Measurements from ENCODE around the gene TP63.
A peak's percentile ranks its signal among the peaks of the same experiment; 100 is the strongest.

Gene TP63

GRCh38 chr3:189629803-189630455 is 1.3 kb upstream of the TP63 start:
- no peak for TF ChIP-seq CTCF (IDR thresholded peaks at IDR 0.05; ENCODE audit: low read depth, low read length, missing control alignments)
- no peak for DNase-seq
- H3K27ac ChIP-seq, result no peak overlapping the region
- no peak overlapping the region for H3K4me3 ChIP-seq (ENCODE audit: low read depth, low read length)
- H3K36me3 ChIP-seq (replicated peaks), result no peaks in the 10 kb centered on the region
- in situ Hi-C loops (cut with HindIII; ENCODE audit: low pct_ligation_motif_present, low sequenced_read_pairs), result no loop called here
- H3K27me3 ChIP-seq (replicated peaks), result no peaks in the 10 kb centered on the region

- TF ChIP-seq CTCF (IDR thresholded peaks at IDR 0.05; ENCODE audit: low read depth, low read length, missing control alignments), result no peak
- no peak overlapping the region for H3K27ac ChIP-seq
- H3K27me3 ChIP-seq (replicated peaks), result no peaks in the 10 kb centered on the region
- DNase-seq, result peak; percentile 14
- no peaks in the 10 kb centered on the region for H3K36me3 ChIP-seq (replicated peaks)
- H3K4me3 ChIP-seq (ENCODE audit: low read depth, low read length), result peak overlapping the region; percentile 42
- in situ Hi-C loops (cut with HindIII; ENCODE audit: low pct_ligation_motif_present, low sequenced_read_pairs), result no loop called here
Measured at GRCh38 chr3:189630767-189631372, 319 bp upstream of the TP63 start.

- Histone ChIP-seq H3K27me3 (replicated peaks) (no peaks in the 10 kb centered on the region), H3K4me3 (ENCODE audit: low read depth, low read length) (no peak overlapping the region), H3K27ac (no peak overlapping the region), H3K36me3 (replicated peaks) (no peaks in the 10 kb centered on the region)
- no peak for TF ChIP-seq CTCF (IDR thresholded peaks at IDR 0.05; ENCODE audit: low read depth, low read length, missing control alignments)
- in situ Hi-C loops (cut with HindIII; ENCODE audit: low pct_ligation_motif_present, low sequenced_read_pairs), result no loop called here
- DNase-seq, result no peak
Measured at GRCh38 chr3:189631409-189631808, 220 bp downstream of the TP63 start.

- in situ Hi-C loops (cut with HindIII; ENCODE audit: low pct_ligation_motif_present, low sequenced_read_pairs), result no loop called here
- no peaks in the 10 kb centered on the region for H3K36me3 ChIP-seq (replicated peaks)
- no peak for DNase-seq
- H3K27ac ChIP-seq, result no peak overlapping the region
- H3K27me3 ChIP-seq (replicated peaks), result no peaks in the 10 kb centered on the region
- no peak overlapping the region for H3K4me3 ChIP-seq (ENCODE audit: low read depth, low read length)
- TF ChIP-seq CTCF (IDR thresholded peaks at IDR 0.05; ENCODE audit: low read depth, low read length, missing control alignments), result no peak
Measured at GRCh38 chr3:189632242-189632641, 1.1 kb downstream of the TP63 start.

- no peak for DNase-seq
- in situ Hi-C loops (cut with HindIII; ENCODE audit: low pct_ligation_motif_present, low sequenced_read_pairs), result no loop called here
- Histone ChIP-seq H3K36me3 (replicated peaks) (no peaks in the 10 kb centered on the region), H3K27ac (no peak overlapping the region), H3K4me3 (ENCODE audit: low read depth, low read length) (no peak overlapping the region), H3K27me3 (replicated peaks) (no peaks in the 10 kb centered on the region)
- no peak for TF ChIP-seq CTCF (IDR thresholded peaks at IDR 0.05; ENCODE audit: low read depth, low read length, missing control alignments)
Measured at GRCh38 chr3:189635339-189635738, 4.2 kb downstream of the TP63 start.

- Histone ChIP-seq H3K27me3 (replicated peaks) (no peaks in the 10 kb centered on the region), H3K4me3 (ENCODE audit: low read depth, low read length) (no peak overlapping the region), H3K27ac (no peak overlapping the region), H3K36me3 (replicated peaks) (no peaks in the 10 kb centered on the region)
- in situ Hi-C loops (cut with HindIII; ENCODE audit: low pct_ligation_motif_present, low sequenced_read_pairs), result no loop called here
- TF ChIP-seq CTCF (IDR thresholded peaks at IDR 0.05; ENCODE audit: low read depth, low read length, missing control alignments), result no peak
- no peak for DNase-seq
Measured at GRCh38 chr3:189636048-189636447, 4.9 kb downstream of the TP63 start.
